Spinal cord (tissue), 10 donors: ENCODE results near the gene HAT1. TPM values are rescaled to one million over a fixed set of nuclear protein-coding genes. Genes with fewer than 3 reads are reported as not detected.
"Not testable (repeated sequence)": the region's sequence is repeated elsewhere in the genome, so short reads cannot be mapped to it uniquely, and the experiment has no call there.

Experiments used
- DNase-seq, 6 donors: peaks; one replicate each; pipeline versions ENCODE4 v3.0.0 to v3.0.0-alpha.2; 2013 to 2015; ENCODE audit warnings: low spot score in 6 of 6, low read depth in 4 of 6
- H3K27ac ChIP-seq: one replicate; pipeline ENCODE4 v1.5.1; 2013; ENCODE audit warnings: low read depth, low read length, control low read depth
- H3K27me3 ChIP-seq: one replicate; pipeline ENCODE4 v1.6.1; 2013; ENCODE audit warnings: low read length; ENCODE audit not compliant: control insufficient read depth, insufficient read depth
- H3K36me3 ChIP-seq: one replicate; pipeline ENCODE4 v1.6.1; 2013; ENCODE audit warnings: low read length; ENCODE audit not compliant: control insufficient read depth, insufficient read depth
- H3K4me1 ChIP-seq: one replicate; pipeline ENCODE4 v1.6.1; 2013; ENCODE audit warnings: low read length; ENCODE audit not compliant: control insufficient read depth, insufficient read depth
- H3K4me3 ChIP-seq: one replicate; pipeline ENCODE4 v1.5.1; 2013; ENCODE audit warnings: low read depth, low read length, control low read depth
- H3K9me3 ChIP-seq: one replicate; pipeline ENCODE4 v1.6.1; 2013; ENCODE audit warnings: low read length; ENCODE audit not compliant: control insufficient read depth, insufficient read depth
- WGBS: methylation state at CpG from one replicate; pipeline ENCODE4 v1.1.5; 2013; ENCODE audit warnings: missing lambda C conversion rate; ENCODE audit not compliant: insufficient coverage; 5-methylcytosine and 5-hydroxymethylcytosine counted together
- polyA plus RNA-seq, 2 donors: library from polyadenylated mRNA; unstranded; fragments of 120-200 nt; gene quantifications; one replicate each; pipeline ENCODE4 v1.2.1, GENCODE V29; 2013; ENCODE audit not compliant: insufficient read length in 2 of 2
- total RNA-seq, 2 donors: library from RNA; depleted of rRNA in 1 of 2; stranded (reverse); fragments of 120-200 nt in 1 of 2; fragments of >200 nt in 1 of 2; gene quantifications; one replicate each; pipeline versions ENCODE4 v1.2.3 to v1.2.4, GENCODE V29; 2013 to 2014
- donor health status: healthy.

Gene HAT1
- total and polyA plus RNA-seq, 4 donors, result 39.3 to 53.5 (median 46.5) TPM

DNA sequence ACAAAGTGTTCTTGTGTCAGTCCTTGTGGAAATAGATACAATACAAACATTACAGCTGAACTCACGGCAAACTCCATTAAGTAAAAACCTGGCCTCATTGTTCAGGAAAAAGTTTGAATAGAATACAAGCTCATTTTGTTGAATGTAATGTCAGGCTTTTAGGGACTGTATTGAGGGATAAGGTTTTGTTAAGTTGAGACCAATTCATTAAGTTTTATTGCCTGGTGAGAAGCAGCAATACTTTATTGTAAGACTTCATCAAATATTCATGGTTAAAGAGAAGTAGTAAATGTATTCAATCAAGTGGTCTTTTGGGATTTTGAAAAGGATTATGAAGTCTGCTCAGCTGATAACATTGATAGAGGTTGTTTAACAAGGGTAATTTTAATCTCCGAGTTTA, 42.0 kb downstream of the HAT1 start:
- Histone ChIP-seq H3K9me3 (no peaks in the 10 kb centered on the region), H3K27me3 (no peaks in the 10 kb centered on the region), H3K4me3 (no peak overlapping the region), H3K27ac (no peak overlapping the region), H3K36me3 (no peaks in the 10 kb centered on the region), H3K4me1 (no peaks in the 10 kb centered on the region)
- WGBS, result no CpG with 5 or more reads among the region's 2 CpGs
- peak in 2 of 6 donors; percentile 3 to 14 for DNase-seq

- no CpG with 5 or more reads among the region's 3 CpGs for WGBS
Measured at GRCh38 chr2:171965238-171965637, 43.0 kb downstream of the HAT1 start.

GRCh38 chr2:171965661-171966060, 43.4 kb downstream of the HAT1 start:
- H3K4me3 ChIP-seq, result no peak overlapping the region
- no peaks in the 10 kb centered on the region for H3K36me3 ChIP-seq
- DNase-seq, result no peak
- no peak overlapping the region for H3K27ac ChIP-seq
- no peaks in the 10 kb centered on the region for H3K4me1 ChIP-seq
- WGBS, result 100% methylated on average over 1 of the region's 3 CpGs
- no peaks in the 10 kb centered on the region for H3K9me3 ChIP-seq
- no peaks in the 10 kb centered on the region for H3K27me3 ChIP-seq

More at GRCh38 chr2:171965238-171965637, 43.0 kb downstream of the HAT1 start:
- no peak overlapping the region for H3K4me3 ChIP-seq
- no peaks in the 10 kb centered on the region for H3K4me1 ChIP-seq
- H3K9me3 ChIP-seq, result no peaks in the 10 kb centered on the region
- H3K27ac ChIP-seq, result no peak overlapping the region
- no peak for DNase-seq
- H3K27me3 ChIP-seq, result no peaks in the 10 kb centered on the region
- no peaks in the 10 kb centered on the region for H3K36me3 ChIP-seq

DNA sequence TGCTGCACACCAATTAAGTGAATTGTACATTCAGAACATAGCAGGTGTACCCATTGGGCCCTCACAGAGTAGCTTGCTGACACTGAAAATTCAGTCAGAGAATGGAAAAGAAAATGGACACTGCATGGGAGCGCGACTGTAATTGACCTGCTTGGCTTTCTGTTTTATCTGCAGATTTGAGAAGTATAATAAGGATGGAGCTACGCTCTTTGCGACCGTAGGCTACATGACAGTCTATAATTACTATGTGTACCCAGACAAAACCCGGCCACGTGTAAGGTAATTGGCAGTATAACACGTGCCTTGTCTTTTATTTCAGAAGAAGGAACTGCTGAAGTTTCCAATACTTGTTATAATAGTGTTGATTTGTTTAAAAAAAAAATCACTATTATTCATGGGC, 44.0 kb downstream of the HAT1 start:
- no peak overlapping the region for H3K4me3 ChIP-seq
- no peak overlapping the region for H3K27ac ChIP-seq
- no peaks in the 10 kb centered on the region for H3K36me3 ChIP-seq
- H3K4me1 ChIP-seq, result no peaks in the 10 kb centered on the region
- H3K9me3 ChIP-seq, result no peaks in the 10 kb centered on the region
- peak in 2 of 6 donors; percentile 15 to 31 for DNase-seq
- no peaks in the 10 kb centered on the region for H3K27me3 ChIP-seq
- 63% methylated on average over 7 of the region's 8 CpGs for WGBS

GRCh38 chr2:171966688-171967087, 44.4 kb downstream of the HAT1 start:
- no peaks in the 10 kb centered on the region for H3K27me3 ChIP-seq
- no peak for DNase-seq
- H3K36me3 ChIP-seq, result no peaks in the 10 kb centered on the region
- H3K9me3 ChIP-seq, result no peaks in the 10 kb centered on the region
- H3K4me1 ChIP-seq, result no peaks in the 10 kb centered on the region
- H3K27ac ChIP-seq, result no peak overlapping the region
- no peak overlapping the region for H3K4me3 ChIP-seq

- H3K36me3 ChIP-seq, result peaks cover 4% of the 10 kb centered on the region
- no peaks in the 10 kb centered on the region for H3K27me3 ChIP-seq
- no peak overlapping the region for H3K4me3 ChIP-seq
- no peak overlapping the region for H3K27ac ChIP-seq
- no peaks in the 10 kb centered on the region for H3K4me1 ChIP-seq
- DNase-seq, result no peak
- no peaks in the 10 kb centered on the region for H3K9me3 ChIP-seq
Measured at GRCh38 chr2:171968509-171968908, 46.2 kb downstream of the HAT1 start.

- H3K4me1 ChIP-seq, result no peaks in the 10 kb centered on the region
- DNase-seq, result no peak
- H3K27ac ChIP-seq, result no peak overlapping the region
- H3K9me3 ChIP-seq, result no peaks in the 10 kb centered on the region
- WGBS, result 100% methylated on average over 1 of the region's 2 CpGs
- H3K36me3 ChIP-seq, result peaks cover 8% of the 10 kb centered on the region
- no peak overlapping the region for H3K4me3 ChIP-seq
- no peaks in the 10 kb centered on the region for H3K27me3 ChIP-seq
Measured at GRCh38 chr2:171972329-171972982, 50.2 kb downstream of the HAT1 start.

DNA sequence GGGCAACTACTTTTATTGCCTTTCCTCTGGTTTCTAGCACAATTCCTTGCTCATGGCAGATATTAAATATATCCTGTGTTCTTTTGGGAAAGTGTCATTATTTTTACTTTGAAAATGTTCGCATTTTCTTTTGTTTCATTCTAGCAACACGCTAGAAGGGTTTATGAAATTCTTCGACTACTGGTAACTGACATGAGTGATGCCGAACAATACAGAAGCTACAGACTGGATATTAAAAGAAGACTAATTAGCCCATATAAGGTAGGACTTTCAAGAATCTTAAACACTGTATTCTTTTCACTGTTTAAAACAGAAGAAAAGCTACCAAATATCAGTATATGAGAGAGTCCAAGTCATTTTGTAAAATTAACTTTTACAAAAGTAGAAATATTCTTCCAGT, 56.8 kb downstream of the HAT1 start:
- Histone ChIP-seq H3K27ac (no peak overlapping the region), H3K9me3 (no peaks in the 10 kb centered on the region), H3K4me3 (no peak overlapping the region), H3K27me3 (no peaks in the 10 kb centered on the region), H3K36me3 (peaks cover 20% of the 10 kb centered on the region), H3K4me1 (no peaks in the 10 kb centered on the region)
- 100% methylated on average over 3 of the region's 4 CpGs for WGBS
- no peak for DNase-seq

DNA sequence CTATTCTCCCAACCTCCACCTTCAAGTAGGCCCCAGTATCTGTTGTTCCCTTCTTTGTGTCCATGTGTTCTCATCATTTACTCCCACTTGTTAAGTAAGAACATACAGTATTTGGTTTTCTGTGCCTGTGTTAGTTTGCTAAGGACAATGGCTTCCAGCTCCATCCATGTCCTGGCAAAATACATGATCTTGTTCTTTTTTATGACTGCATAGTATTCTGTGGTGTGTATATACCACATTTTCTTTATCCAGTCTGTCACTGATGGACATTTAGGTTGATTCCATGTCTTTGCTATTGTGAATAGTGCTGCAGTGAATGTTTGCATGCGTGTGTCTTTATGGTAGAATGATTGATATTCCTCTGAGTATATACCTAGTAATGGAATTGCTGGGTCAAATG, 61.7 kb downstream of the HAT1 start:
- no CpG with 5 or more reads among the region's 1 CpG for WGBS
- not testable (repeated sequence) for H3K27me3 ChIP-seq, H3K36me3 ChIP-seq, H3K4me1 ChIP-seq, H3K27ac ChIP-seq, DNase-seq, H3K9me3 ChIP-seq, H3K4me3 ChIP-seq

- 100% methylated on average over 2 of the region's 2 CpGs for WGBS
- no peak overlapping the region for H3K4me3 ChIP-seq
- H3K36me3 ChIP-seq, result peaks cover 3% of the 10 kb centered on the region
- DNase-seq, result no peak
- H3K27ac ChIP-seq, result no peak overlapping the region
- no peaks in the 10 kb centered on the region for H3K9me3 ChIP-seq
- H3K27me3 ChIP-seq, result no peaks in the 10 kb centered on the region
- H3K4me1 ChIP-seq, result no peaks in the 10 kb centered on the region
Measured at GRCh38 chr2:171985076-171985475, 62.8 kb downstream of the HAT1 start.
